HL-60/S4 treated with phorbol 12-myristate 13-acetate at 8.2 ng/mL for 4 days and 3 days (cell line): Measurements from ENCODE around the gene BTG1.

ENCODE experiments used
- in situ Hi-C: fragments of 300-500 bp; cut with MboI; formaldehyde crosslinking; loops from 2 replicates; pipeline ENCODE4 v1.15.0; 2022; ENCODE audit warnings: low sequenced_read_pairs

BTG1 gene, protein sequence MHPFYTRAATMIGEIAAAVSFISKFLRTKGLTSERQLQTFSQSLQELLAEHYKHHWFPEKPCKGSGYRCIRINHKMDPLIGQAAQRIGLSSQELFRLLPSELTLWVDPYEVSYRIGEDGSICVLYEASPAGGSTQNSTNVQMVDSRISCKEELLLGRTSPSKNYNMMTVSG

DNA sequence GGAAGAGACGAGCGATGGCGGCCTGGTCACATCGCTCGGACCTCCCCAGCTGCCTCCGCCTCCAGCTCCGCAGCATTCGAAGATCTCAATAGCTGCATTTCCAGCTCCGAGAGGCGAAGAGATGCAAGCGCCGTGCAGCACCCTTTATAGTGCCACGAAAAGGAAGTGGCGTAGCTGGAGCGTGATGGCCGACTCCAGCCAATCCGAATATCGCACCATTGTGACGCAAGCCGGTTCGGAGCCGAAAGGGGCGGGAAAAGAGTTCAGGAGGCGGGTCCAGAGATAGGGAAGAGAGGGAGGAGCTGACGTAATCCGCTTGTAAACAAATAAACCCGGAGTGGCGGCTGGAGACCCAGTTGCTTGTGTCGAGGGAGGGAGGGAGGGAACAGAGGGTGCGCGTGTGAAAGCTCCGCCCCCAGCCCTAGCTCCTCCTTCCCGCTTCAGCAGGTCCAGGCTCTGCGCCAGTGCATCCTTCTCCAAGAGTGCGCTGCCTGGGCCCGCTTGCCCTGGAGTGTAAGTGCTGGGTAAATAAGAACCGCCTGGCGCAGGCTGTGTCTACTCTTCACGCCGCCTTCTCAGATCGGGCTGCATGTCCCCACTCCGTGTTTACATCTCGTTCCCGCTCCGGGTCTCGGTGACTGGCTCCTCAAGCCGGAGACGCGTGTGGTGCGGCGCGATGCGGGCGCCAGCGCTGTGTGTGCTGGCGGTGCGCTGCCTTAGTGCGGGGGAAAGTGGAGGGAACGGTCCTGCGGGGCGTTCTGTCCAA lies at the start of gene BTG1:
BTG1 (minus strand) TSS at position 116 of the 766 bp plus-strand sequence. CDS start 311 bp downstream, outside the sequence.
- in situ Hi-C loops: loop anchor here (25.0 kb wide), 2 partner anchors 334 to 416 kb away; no protein-coding TSS in a partner anchor

DNA sequence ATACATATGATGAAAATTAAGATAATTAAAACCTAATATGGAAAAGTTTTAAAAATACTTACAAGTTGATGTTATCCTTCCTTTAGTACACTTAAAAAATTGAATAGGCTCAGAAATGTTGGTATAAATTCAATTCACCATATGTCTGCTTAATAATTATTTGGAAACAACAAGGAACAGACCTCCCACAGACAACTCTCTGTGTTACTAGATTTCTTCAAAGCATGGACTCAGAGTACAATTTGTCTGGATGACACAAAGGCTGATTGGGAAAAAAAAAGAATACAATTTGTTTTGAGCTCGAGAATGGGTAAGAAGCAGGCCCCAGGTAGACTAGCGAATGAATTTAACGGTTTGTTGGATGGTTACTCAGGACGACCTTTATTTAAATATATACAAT lies 48.9 kb upstream of the BTG1 start:
- in situ Hi-C loops: no loop called here

DNA sequence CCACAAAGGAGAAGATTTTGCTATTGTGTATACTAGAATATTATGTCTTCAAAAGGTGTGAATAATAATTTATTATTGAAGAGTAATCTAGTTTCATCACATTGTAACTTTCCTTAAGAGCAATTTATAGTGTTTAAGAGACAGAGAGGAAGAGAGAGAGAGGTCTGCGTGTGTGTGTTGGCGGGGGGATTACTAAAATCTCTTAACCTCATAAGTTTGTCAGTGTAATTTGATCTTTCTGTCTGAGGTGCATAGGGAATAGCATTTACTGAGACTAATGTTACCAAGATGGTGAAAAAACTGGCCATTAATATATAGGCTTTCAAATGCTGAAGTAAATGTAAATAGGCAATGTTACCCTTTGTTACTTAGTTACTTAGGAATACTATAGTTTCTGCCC lies 48.2 kb upstream of the BTG1 start:
- in situ Hi-C loops: no loop called here

DNA sequence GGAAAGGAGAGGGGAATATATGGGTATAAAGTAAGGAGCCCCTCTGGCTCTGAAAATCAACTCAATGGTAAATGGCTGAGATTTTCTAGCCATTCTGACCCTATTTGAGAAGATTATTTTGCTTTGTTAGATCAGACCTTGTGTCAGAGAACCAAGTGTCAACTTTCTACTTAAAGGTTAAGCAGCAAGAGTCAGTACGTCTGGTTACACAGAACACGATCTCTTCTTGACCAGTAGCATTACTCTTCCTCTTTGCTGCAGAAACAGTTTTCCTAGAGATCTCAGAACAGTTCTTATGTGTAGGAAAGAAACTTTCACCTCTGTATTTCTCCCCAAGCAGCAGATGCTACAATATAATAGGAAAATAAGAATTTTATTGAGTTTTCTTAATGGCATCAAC lies 47.4 kb upstream of the BTG1 start:
- in situ Hi-C loops: no loop called here

DNA sequence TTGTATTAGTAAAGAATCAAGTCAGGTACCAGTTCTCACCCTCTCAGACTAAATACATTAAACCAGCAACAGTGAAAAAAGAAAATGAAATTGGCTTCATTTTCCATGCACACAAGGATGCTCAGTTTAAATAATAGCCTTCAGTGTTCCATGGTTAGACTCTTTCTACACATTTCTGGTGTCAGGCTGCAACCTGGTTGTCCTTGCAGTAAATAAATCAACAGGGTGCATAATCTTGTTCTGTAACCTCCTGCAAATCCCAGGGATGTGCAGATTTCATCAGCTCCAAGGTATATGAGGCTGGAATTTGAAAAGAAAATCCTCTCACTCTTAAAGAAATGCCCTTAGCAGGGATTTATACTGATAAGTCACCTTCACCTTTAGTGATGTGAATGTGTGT lies 46.7 kb upstream of the BTG1 start:
- in situ Hi-C loops: no loop called here

DNA sequence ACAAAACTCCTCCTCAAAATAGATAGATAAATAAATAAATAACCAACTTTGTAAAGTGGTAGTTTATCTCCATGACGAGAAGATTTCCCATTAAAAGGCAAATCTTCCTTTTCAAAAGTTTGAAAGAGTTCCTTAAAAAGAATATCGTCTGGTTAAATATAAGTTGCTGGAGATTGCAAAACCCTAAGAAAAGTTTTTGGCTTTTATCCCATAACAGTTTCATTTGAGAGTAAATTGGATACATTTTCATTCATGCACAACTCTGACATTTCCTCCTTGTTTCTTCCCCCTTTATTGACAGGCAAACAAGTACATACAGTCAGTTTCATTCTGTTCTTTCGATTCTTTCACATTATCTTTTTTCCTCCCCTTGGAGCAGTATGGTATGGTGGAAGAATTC lies 45.4 kb upstream of the BTG1 start:
- in situ Hi-C loops: no loop called here

DNA sequence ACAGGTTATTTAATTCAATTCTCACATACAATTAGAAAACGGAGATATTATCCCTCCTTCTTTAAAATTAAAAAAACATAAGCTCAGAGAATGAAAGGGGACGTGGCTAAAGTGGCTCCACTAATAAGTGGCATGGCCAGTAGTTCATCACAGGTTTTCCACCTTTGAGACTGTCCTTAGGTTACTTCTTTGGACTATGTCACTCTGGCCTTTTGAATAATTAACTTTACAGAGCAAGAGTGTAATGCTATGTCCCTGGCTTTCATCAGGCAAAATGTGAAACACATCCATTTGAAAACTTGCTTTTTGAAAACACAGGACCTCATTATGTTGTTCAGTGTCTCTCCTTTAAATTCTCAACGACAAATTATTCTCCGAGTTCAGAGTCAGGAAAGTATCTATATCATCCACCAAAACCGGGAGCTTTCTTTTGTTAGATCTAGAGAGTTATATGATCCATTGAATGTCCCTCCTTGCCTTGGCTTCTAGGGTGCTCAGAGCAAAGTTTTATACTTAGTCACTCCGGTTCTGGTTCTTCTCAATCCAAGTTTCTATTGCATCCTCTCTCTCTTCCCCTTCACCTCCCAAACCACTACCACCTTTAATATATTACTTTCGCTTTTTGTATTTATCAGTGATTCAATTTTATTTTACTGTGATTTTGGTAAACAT lies 43.0 kb upstream of the BTG1 start:
- in situ Hi-C loops: no loop called here

DNA sequence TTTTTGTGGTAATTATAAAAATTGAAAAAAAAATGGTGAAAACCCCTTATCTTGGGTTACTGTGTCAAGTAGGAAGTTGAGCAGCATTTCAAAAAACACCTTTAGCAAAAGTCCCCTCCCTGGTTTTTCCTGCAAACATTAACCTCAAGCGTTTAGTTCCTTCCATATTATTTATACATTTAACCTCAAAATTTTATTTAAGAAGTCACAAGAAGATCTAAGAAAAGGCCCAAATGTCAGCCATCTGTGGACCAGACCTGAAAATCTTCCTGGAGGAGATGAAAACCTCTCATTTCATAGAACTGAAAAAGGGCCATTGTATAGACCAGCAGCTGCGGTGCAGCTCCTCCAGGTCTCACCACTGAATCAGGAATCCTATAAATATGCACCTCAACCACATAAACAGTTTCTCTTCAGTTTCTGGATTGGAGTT lies 40.4 kb upstream of the BTG1 start:
- in situ Hi-C loops: no loop called here

DNA sequence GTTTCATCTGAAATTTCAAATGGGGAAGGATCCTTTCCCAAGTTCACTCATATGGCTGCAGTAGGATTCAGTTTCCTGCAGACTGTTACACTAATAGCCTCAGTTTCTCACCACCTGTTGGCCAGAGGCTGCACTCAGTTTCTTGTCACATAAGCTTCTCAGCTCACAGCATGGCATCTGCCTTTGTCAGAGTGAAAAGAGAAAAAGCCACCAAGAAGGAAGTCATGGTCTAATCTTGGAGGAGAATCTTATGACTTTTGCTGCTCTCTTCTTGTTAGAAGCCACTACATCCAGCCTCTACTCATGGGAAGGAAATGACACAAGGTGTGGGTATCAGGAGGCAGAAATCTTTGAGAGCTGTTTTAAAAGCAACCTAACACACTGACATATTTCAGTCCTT lies 39.4 kb upstream of the BTG1 start:
- in situ Hi-C loops: no loop called here

DNA sequence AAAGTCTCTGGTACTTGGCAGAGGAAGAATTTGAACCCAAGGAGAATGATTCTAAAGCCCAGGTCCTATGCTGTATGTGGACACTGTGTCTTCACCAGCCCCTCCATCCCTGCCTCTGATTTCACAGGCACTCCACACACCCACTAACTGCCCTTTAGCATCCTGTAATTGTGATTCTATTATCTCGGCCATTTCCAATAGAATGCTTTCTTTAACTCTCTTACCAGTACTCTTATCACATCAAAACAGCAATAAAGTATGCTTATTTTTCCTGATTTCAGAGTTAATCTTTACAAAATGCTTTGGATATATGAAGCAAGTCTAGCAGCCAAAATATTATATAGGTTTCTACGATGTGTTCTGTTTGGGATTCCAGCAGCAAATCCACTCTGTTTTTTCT lies 37.9 kb upstream of the BTG1 start:
- in situ Hi-C loops: no loop called here

DNA sequence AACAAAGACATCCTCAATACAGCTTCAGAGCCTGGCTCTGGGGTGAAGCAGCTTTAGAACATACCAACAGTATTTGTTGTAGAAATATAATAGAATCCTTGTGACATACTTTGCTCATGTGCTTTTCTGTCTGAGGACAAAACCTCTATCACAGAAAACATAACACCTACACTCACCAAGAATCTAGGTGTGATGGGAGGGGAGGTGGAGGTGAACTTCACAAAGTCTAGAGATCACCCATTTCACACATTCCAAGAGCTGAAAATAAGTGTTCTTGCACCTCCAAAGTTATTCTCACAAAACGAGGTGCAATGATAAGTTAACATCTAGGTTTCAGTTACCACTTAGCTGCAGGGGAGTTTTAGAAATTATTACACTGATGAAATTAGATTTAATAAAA lies 32.7 kb upstream of the BTG1 start:
- in situ Hi-C loops: no loop called here

DNA sequence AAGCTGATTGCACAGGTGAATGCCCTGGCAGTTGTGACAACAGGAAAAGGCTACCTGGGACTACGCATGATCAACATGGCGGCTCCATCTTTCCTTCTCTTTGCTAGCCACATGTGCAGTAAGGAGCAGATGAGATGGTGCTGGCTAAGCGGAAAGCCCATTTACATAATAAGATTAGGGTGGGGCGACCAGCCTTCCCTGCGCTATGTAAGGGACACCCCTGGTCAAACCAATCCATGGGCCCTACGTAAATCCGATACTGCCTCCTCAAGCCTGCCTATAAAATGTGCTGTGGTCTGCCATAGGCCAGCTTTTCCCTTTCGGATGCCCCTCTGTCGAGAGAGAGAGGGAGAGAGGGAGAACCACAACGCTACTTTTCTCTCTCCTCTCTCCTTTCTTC lies 31.0 kb upstream of the BTG1 start:
- in situ Hi-C loops: no loop called here

DNA sequence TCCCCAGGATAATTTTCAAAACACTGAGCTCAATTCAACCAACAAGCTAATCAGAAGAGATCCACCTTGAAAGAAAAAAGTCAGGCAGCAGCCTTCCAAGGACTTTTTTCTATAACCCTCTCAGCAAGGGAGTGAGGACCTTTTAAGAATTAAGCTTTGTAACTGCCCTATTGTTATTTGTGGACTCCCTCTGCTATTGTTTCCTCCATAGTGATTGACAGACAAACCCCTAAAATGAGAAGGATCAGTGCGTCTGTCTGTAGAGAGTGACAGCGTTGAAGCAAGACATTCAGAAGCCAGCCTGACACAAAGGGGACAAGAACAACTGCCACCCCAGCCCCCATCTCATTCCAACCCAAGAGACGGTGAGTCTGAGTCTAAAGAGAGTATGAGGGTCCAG lies 30.3 kb upstream of the BTG1 start:
- in situ Hi-C loops: no loop called here

DNA sequence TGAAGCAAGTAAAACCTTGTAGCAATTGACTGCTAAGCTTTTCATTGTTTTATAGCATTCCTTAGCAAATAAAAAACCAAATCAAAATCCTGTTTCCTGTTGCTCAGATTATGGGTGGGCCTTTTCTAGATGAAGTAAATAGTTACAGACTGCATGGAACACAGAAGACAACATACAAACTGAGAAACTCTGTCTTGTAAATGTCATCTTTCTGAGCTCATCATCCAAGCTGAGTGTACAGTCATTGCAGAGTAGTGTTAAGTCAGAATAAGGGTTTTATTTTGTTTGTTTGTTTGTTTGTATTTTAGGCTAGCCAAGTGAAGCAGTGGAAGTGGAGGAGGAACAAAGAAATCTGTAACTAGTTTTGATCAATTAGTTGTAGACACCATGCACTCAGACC lies 24.4 kb upstream of the BTG1 start:
- in situ Hi-C loops: no loop called here

DNA sequence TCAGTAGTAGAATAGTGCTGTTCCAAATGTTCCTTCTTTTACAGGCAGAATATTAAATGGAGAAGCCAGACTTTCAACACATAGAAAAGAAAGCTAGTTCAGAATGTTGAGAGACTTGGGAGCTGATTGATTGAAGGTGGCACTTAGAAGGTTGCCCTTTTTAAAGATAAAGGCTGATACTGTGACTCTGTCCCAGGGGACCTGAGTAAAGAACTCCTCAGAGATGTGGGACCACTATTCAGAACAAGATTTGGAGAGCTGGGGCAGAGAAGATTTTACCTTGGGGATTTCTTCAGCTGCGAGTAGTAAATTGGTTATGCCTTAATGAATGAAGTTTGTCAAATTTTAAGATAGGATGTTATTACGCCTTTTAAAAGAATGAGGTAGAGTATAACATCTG lies 21.4 kb upstream of the BTG1 start:
- in situ Hi-C loops: no loop called here

DNA sequence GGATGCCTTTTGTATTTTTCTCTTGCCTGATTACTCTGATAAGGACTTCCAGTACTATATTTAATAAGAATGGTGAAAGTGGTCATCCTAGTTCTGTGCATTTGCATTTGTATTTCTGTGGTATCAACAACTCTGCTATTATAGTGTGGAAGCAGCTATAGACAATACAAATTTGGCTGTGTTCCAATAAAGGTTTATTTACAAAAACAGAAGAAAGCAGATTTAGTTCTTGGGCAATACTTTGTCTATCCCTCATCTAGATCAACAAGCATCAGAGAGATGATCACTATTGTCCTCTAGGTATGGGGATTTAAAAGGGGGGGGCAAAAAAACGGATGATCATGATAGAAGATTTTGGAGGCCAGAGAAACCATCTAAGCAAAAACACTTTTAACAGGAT lies 19.1 kb upstream of the BTG1 start:
- in situ Hi-C loops: no loop called here

DNA sequence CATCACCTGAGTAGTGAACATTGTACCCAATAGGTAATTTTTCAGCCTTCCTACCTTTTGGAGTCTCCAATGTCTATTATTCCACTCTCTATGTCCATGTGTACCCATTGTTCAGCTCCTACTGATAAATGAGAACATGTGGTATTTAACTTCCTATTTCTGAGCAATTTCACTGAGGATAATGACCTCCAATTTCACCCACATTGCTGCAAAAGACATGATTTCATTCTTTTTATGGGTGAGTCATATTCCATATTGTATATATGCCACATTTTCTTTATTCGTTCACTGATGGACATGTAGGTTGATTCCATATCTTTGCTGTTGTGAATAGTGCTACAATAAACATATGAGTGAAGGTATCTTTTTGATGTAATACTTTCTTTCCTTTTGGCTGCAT lies 16.4 kb upstream of the BTG1 start:
- in situ Hi-C loops: no loop called here

DNA sequence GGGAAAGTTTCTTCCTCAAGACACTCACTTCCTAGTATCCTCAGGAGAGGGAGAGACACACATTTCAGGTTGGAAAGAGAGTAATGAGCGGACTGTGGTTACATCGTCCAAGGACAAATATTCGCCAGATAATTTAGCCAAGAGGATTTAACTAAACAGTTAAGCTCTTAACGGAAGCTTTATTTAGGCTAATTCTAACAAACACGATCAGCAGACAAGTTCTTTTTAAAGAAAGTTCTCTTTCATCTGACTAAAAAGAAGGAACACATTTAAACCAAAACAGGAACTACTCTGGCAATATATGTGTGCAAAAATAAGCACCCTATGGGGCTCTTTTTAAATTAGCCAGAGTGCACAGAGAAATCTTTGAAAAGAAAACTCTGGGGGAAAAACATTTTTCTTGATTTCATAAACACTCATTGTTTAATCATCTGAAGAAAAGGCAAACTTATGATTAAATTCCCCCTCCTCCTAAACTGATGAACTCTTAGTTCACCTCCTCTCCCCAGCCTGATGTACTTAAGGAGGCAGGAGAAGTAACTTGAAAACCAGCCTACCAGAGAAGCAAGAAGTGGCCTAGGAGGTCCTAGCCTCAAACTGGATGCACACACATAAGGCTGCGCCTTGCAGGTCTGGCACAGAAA lies 13.3 kb upstream of the BTG1 start:
- in situ Hi-C loops: no loop called here

DNA sequence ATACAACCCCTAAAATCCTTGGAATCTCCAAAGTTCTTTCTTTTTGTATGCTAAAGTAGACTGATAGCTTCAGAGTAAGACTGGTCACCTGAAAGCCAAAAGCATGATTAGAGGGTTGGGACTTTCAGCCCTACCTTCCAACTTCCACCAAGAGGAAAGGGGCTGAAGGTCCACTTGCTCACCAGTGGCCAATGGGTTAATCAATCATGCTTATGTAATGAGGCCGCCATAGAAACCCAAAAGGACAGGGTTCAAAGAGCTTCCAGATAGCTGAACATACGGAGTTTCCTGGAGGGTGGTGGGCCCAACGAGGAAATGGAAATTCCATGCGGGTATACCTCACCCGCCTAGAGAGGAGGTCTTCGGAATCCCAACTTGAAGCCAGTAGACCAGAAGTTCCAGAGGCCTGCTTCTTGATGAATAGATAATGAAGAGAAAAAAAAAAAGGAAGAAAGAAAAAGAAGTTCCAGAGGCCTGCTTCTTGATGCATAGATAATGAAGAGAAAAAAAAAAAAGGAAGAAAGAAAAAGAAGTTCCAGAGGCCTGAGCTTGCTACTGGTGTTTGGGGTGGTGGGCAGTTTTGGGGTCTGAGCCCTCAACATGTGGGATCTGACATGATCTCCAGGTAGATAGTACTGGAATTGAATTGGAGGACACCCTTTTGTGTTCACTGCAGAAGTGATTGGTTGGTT lies 11.2 kb upstream of the BTG1 start:
- in situ Hi-C loops: no loop called here

DNA sequence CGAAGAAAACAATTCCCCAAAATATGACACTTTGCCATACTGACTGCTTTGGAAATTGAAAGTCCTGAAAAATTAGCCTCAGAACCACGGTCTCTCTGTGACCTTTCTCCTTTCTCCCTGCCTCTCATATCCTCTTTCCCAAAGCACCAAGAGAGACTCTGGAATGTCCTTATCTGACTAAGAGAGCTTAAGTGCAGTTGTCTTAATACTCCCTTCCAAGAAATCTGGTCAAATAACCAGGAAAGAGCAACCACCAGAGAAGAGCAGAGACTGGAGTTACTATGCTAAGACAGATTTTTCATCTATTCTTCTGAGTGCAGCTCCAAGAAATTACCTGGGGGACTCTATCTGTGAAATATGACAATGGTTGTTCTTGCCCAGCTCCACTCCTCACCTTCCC lies 10.5 kb upstream of the BTG1 start:
- in situ Hi-C loops: no loop called here

DNA sequence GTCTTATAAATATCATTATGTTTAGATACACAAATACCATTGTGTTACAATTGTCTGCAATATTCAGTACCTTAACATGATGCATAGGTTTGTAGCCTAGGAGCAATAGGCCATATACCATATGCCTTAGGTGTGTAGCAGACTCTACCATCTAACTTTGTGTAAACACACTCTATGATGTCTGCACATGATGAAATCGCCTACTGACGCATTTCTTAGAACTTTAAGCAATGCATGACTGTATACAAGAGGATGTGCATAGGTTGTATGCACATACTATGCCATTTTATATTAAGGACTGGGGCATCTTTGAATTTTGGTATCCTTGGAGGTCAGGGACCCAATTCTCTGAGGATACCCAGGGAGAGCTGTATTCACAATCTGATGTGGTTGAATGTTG lies 10.1 kb upstream of the BTG1 start:
- in situ Hi-C loops: no loop called here
